ENCODE data around the gene HOXB1.

GRCh38 chr17:48498164-48498850 is 32.5 kb downstream of the HOXB1 start:
- TF ChIP-seq CTCF (IDR thresholded peaks at IDR 0.05) (no peak), POLR2A (IDR thresholded peaks at IDR 0.05) (no peak)
